Activated T-cell treated with anti-CD3 and anti-CD28 coated beads for 4 hours (primary cell): ENCODE results near the gene SMPD3.

Source experiments
- DNase-seq: peaks from one replicate; pipeline ENCODE4 v3.0.0-alpha.2; 2020

SMPD3 gene

GRCh38 chr16:68432701-68433100 lies 15.6 kb downstream of the SMPD3 start:
- no peak for DNase-seq

- DNase-seq = no peak
Measured at GRCh38 chr16:68429076-68429854, 19.0 kb downstream of the SMPD3 start.

GRCh38 chr16:68427649-68428303 lies 20.5 kb downstream of the SMPD3 start:
- DNase-seq = no peak

- no peak for DNase-seq
Measured at GRCh38 chr16:68426347-68426652, 22.0 kb downstream of the SMPD3 start.

GRCh38 chr16:68425498-68426346 lies 22.6 kb downstream of the SMPD3 start:
- no peak for DNase-seq

GRCh38 chr16:68423771-68424170 lies 24.5 kb downstream of the SMPD3 start:
- no peak for DNase-seq

GRCh38 chr16:68422396-68422960 lies 25.8 kb downstream of the SMPD3 start:
- no peak for DNase-seq

- no peak for DNase-seq
Measured at GRCh38 chr16:68421076-68421475, 27.2 kb downstream of the SMPD3 start.

GRCh38 chr16:68420366-68420942 lies 27.9 kb downstream of the SMPD3 start:
- DNase-seq = no peak

- DNase-seq = peak; percentile 53
Measured at GRCh38 chr16:68417711-68418301, 30.5 kb downstream of the SMPD3 start.

- no peak for DNase-seq
Measured at GRCh38 chr16:68416057-68417046, 32.0 kb downstream of the SMPD3 start.

- DNase-seq = no peak
Measured at GRCh38 chr16:68414581-68414980, 33.7 kb downstream of the SMPD3 start.

- no peak for DNase-seq
Measured at GRCh38 chr16:68412061-68412460, 36.2 kb downstream of the SMPD3 start.

- DNase-seq = no peak
Measured at GRCh38 chr16:68411086-68411485, 37.2 kb downstream of the SMPD3 start.

GRCh38 chr16:68408967-68409366 lies 39.3 kb downstream of the SMPD3 start:
- DNase-seq = no peak

- DNase-seq = no peak
Measured at GRCh38 chr16:68408428-68408827, 39.9 kb downstream of the SMPD3 start.

- no peak for DNase-seq
Measured at GRCh38 chr16:68406458-68407152, 41.7 kb downstream of the SMPD3 start.

GRCh38 chr16:68404736-68405345 lies 43.5 kb downstream of the SMPD3 start:
- no peak for DNase-seq

- no peak for DNase-seq
Measured at GRCh38 chr16:68403704-68404103, 44.6 kb downstream of the SMPD3 start.

- DNase-seq = no peak
Measured at GRCh38 chr16:68403177-68403576, 45.1 kb downstream of the SMPD3 start.

- no peak for DNase-seq
Measured at GRCh38 chr16:68402748-68403040, 45.6 kb downstream of the SMPD3 start.
